Endothelial cell of umbilical vein (primary cell): ENCODE results near the gene ELAVL1. TPM values are rescaled to one million over a fixed set of nuclear protein-coding genes. Genes with fewer than 3 reads are reported as not detected.

ENCODE experiments used
- BruUV-seq: library from RNA; stranded (reverse); fragments of 400-500 nt; replicated peaks from 2 replicates; lab custom pipeline; 2021; lab: Mats Ljungman, UMichigan
- CTCF ChIA-PET: fragments of 300-600, 350-600 bp; sonication (Branson Sonifier 250); formaldehyde crosslinking; loops from one replicate; lab custom pipeline; 2021; ENCODE audit warnings: antibody characterized with exemption, inconsistent platforms; lab: Charles Lee
- POLR2A ChIA-PET: fragments of 300-600, 350-600 bp; sonication (Branson Sonifier 250); formaldehyde crosslinking; loops from one replicate; lab custom pipeline; 2021; ENCODE audit warnings: antibody characterized with exemption, inconsistent platforms; lab: Charles Lee
- DNase-seq: peaks from one replicate; pipeline ENCODE4 v3.0.0-alpha.2; 2011; ENCODE audit warnings: low read depth, low spot score
- FAIRE-seq: peaks from 2 replicates; lab custom pipeline; 2011; peaks lifted over from hg19 to GRCh38; lab: Jason Lieb, UNC
- H2AFZ ChIP-seq: 2 replicates; pipeline ENCODE4 v1.6.0; 2012; ENCODE audit warnings: low read depth, low read length, control low read depth, inconsistent platforms
- H3K27ac ChIP-seq: 2 replicates; pipeline ENCODE4 v1.5.1; 2011; ENCODE audit warnings: low read depth, mild to moderate bottlenecking, control low read depth, low read length, moderate library complexity; ENCODE audit not compliant: insufficient read depth
- H3K27me3 ChIP-seq, 2 experiments: 2 replicates each; pipeline versions ENCODE4 v1.6.0 to v1.6.1; 2011; ENCODE audit warnings: low read length in 2 of 2, mixed read lengths in 1 of 2; ENCODE audit not compliant: control insufficient read depth in 2 of 2, insufficient read depth in 2 of 2
- H3K36me3 ChIP-seq, 2 experiments: 2 replicates in 1 of 2; 3 replicates in 1 of 2; pipeline ENCODE4 v1.5.1; 2011; ENCODE audit warnings: low read length in 2 of 2, mild to moderate bottlenecking in 1 of 2, moderate library complexity in 1 of 2; ENCODE audit not compliant: control insufficient read depth in 2 of 2, insufficient read depth in 2 of 2; ENCODE audit errors: extremely low read depth in 1 of 2
- H3K4me1 ChIP-seq: 3 replicates; pipeline ENCODE4 v1.5.1; 2011; ENCODE audit warnings: mild to moderate bottlenecking, low read length; ENCODE audit not compliant: control insufficient read depth, insufficient read depth; ENCODE audit errors: extremely low read depth
- H3K4me2 ChIP-seq: 2 replicates; pipeline ENCODE4 v1.6.1; 2011; ENCODE audit warnings: low read length, control low read depth, mixed read lengths; ENCODE audit not compliant: insufficient read depth
- H3K4me3 ChIP-seq, 3 experiments: fragments of 200-600 bp in 1 of 3; sonication (generic), shearing (Covaris generic) in 1 of 3; replicated peaks in 1 of 3; 2 replicates each; pipeline ENCODE4 v1.5.1; 2011 to 2016; ENCODE audit warnings: control low read depth in 3 of 3, low read length in 3 of 3, mild to moderate bottlenecking in 2 of 3, inconsistent platforms in 1 of 3, low read depth in 1 of 3, moderate library complexity in 1 of 3; ENCODE audit not compliant: insufficient read depth in 1 of 3
- H3K79me2 ChIP-seq: 2 replicates; pipeline ENCODE4 v1.6.0; 2012; ENCODE audit warnings: low read length, inconsistent platforms; ENCODE audit not compliant: control insufficient read depth, insufficient read depth
- H3K9ac ChIP-seq: replicated peaks from 2 replicates; pipeline ENCODE3; 2011; ENCODE audit warnings: low read length, control low read depth; ENCODE audit not compliant: insufficient read depth; ENCODE audit errors: extremely low read depth
- H3K9me1 ChIP-seq: replicated peaks from 3 replicates; pipeline ENCODE4 v1.6.0; 2011; ENCODE audit warnings: mild to moderate bottlenecking, low read length; ENCODE audit not compliant: control insufficient read depth, insufficient read depth; ENCODE audit errors: extremely low read depth
- H3K9me3 ChIP-seq: replicated peaks from 2 replicates; pipeline ENCODE4 v1.5.1; 2012; ENCODE audit warnings: low read length, inconsistent platforms; ENCODE audit not compliant: control insufficient read depth, insufficient read depth
- H4K20me1 ChIP-seq: replicated peaks from 2 replicates; pipeline ENCODE3; 2011; ENCODE audit warnings: mild to moderate bottlenecking, low read length; ENCODE audit not compliant: control insufficient read depth, insufficient read depth; ENCODE audit errors: extremely low read depth
- CTCF ChIP-seq, 2 donors: IDR thresholded peaks; 1 replicate in 1 of 2; 2 replicates in 1 of 2; pipeline ENCODE4 v1.5.1; 2011; ENCODE audit warnings: low read length in 2 of 2, mild to moderate bottlenecking in 2 of 2, moderate library complexity in 2 of 2, control low read depth in 1 of 2, inconsistent platforms in 1 of 2, low read depth in 1 of 2; ENCODE audit not compliant: insufficient read depth in 1 of 2; ENCODE audit errors: extremely low read depth in 1 of 2
- EZH2 ChIP-seq: IDR thresholded peaks from 2 replicates; pipeline ENCODE4 v1.6.1; 2012; ENCODE audit warnings: borderline replicate concordance, low read depth, mild to moderate bottlenecking, moderate library complexity, low read length, inconsistent platforms; ENCODE audit not compliant: severe bottlenecking
- FOS ChIP-seq: IDR thresholded peaks from 2 replicates; pipeline ENCODE4 v1.6.1; 2011; ENCODE audit warnings: mild to moderate bottlenecking, low read length, moderate library complexity, borderline replicate concordance; ENCODE audit not compliant: insufficient read depth
- GATA2 ChIP-seq: IDR thresholded peaks from 2 replicates; pipeline ENCODE4 v1.7.0; 2011; ENCODE audit warnings: low read depth, mild to moderate bottlenecking, moderate library complexity, mixed read lengths, low read length; ENCODE audit not compliant: insufficient read length, insufficient read depth
- JUN ChIP-seq: IDR thresholded peaks from 2 replicates; pipeline ENCODE4 v1.6.1; 2011; ENCODE audit warnings: borderline replicate concordance, low read depth; ENCODE audit not compliant: insufficient read length, insufficient read depth
- MYC ChIP-seq: IDR thresholded peaks from one replicate; pipeline ENCODE4 v1.6.1; 2011; ENCODE audit warnings: mild to moderate bottlenecking, low read depth, low read length
- POLR2A ChIP-seq: IDR thresholded peaks from 2 replicates; pipeline ENCODE4 v1.6.1; 2012; ENCODE audit warnings: low read depth, mild to moderate bottlenecking, control low read depth, low read length
- POLR2AphosphoS5 ChIP-seq: IDR thresholded peaks from 2 replicates; pipeline ENCODE4 v1.6.1; 2012; ENCODE audit warnings: low read depth, mild to moderate bottlenecking, control low read depth, low read length, moderate library complexity; ENCODE audit not compliant: insufficient read depth
- dilution Hi-C: fragments of 300-500 bp; cut with MboI; formaldehyde crosslinking; loops from one replicate; pipeline ENCODE4 v1.15.0; 2019; ENCODE audit warnings: low sequenced_read_pairs; ENCODE audit not compliant: extremely low pct_ligation_motif_present
- intact Hi-C: fragments of 100-400 bp; cut with micrococcal nuclease; formaldehyde crosslinking; loops from one replicate; pipeline ENCODE4 v1.10.0; 2022
- polyA plus RNA-seq, 4 experiments: library from polyadenylated mRNA; depleted of rRNA in 3 of 4; stranded (reverse) in 3 of 4; unstranded in 1 of 4; fragments of >200 nt; gene quantifications; 2 replicates each; pipeline versions ENCODE4 v1.2.1 to v1.2.3, GENCODE V29; 2011 to 2012; ENCODE audit warnings: missing spikeins in 1 of 4
- total RNA-seq: library from RNA; stranded (reverse); gene quantifications from 2 replicates; pipeline ENCODE4 v1.2.3, GENCODE V29; 2021
- TF ChIP-seq, protein P1 (sequence below): IDR thresholded peaks from 2 replicates; pipeline ENCODE4 v1.6.1; 2011; ENCODE audit not compliant: insufficient read depth, insufficient read length

ELAVL1 gene
- total and polyA plus RNA-seq, 2 donors (not counting 3 experiments of a cell fraction or from before 2014, with no cell fraction given): 46.8 to 134 TPM

- dilution Hi-C loops: no loop called here
- DNase-seq (no peak), FAIRE-seq (no peak)
- Histone ChIP-seq H2AFZ (no peak overlapping the region), H3K9ac (no peak overlapping the region), H3K4me2 (no peak overlapping the region), H3K4me1 (no peaks in the 10 kb centered on the region), H3K36me3 (no peaks in the 10 kb centered on the region), H3K27ac (no peak overlapping the region), H3K9me1 (no peaks in the 10 kb centered on the region), H3K79me2 (no peaks in the 10 kb centered on the region), H4K20me1 (no peaks in the 10 kb centered on the region), H3K9me3 (no peaks in the 10 kb centered on the region), H3K27me3 (no peaks in the 10 kb centered on the region), H3K4me3 (no peak overlapping the region)
- BruUV-seq: no TSS peak
- CTCF ChIA-PET: no interaction called here
- intact Hi-C loops: no loop called here
- TF ChIP-seq POLR2A: no peak
- TF ChIP-seq CTCF (IDR thresholded peaks at IDR 0.05; ENCODE audit: extremely low read depth in 1 of 2, insufficient read depth in 1 of 2, low read depth in 1 of 2, low read length in 2 of 2): no peak
- no peak for TF ChIP-seq POLR2AphosphoS5
- TF ChIP-seq FOS: no peak
- no peak for TF ChIP-seq GATA2
- no peak for TF ChIP-seq MYC
- TF ChIP-seq, protein P1, sequence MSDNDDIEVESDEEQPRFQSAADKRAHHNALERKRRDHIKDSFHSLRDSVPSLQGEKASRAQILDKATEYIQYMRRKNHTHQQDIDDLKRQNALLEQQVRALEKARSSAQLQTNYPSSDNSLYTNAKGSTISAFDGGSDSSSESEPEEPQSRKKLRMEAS: no peak
- no peak for TF ChIP-seq JUN
- no peak for TF ChIP-seq EZH2
- POLR2A ChIA-PET: no interaction called here
Measured at GRCh38 chr19:8023371-8023770, 17.9 kb upstream of the ELAVL1 start.
